ENCODE results near the gene ELL. TPM values are rescaled to one million over a fixed set of nuclear protein-coding genes. Genes with fewer than 3 reads are reported as not detected.

ELL gene
- total and polyA plus RNA-seq, 2 donors (not counting 3 experiments of a cell fraction or from before 2014, with no cell fraction given): 9.9 to 18.2 TPM

- no peak overlapping the region for H3K27ac ChIP-seq (ENCODE audit: insufficient read depth, low read depth, low read length)
- no TSS peak for BruUV-seq (replicated peaks)
- FAIRE-seq: no peak
- H3K4me2 ChIP-seq (ENCODE audit: insufficient read depth, low read length): no peak overlapping the region
- no peaks in the 10 kb centered on the region for H3K79me2 ChIP-seq (ENCODE audit: control insufficient read depth, insufficient read depth, low read length)
- ChIA-PET POLR2A (no interaction called here), CTCF (interaction anchor here (0.7 to 3.7 kb wide), 6 partner anchors 9 to 407 kb away, joined by 3 to 23 read pairs (median 4); no protein-coding TSS in a partner anchor)
- no peaks in the 10 kb centered on the region for H3K9me3 ChIP-seq (replicated peaks; ENCODE audit: control insufficient read depth, insufficient read depth, low read length)
- no peaks in the 10 kb centered on the region for H3K9me1 ChIP-seq (replicated peaks; ENCODE audit: control insufficient read depth, extremely low read depth, insufficient read depth, low read length)
- TF ChIP-seq MAX (IDR thresholded peaks at IDR 0.05; ENCODE audit: insufficient read depth, insufficient read length) (no peak), POLR2A (IDR thresholded peaks at IDR 0.05; ENCODE audit: low read depth, low read length) (no peak), FOS (IDR thresholded peaks at IDR 0.05; ENCODE audit: borderline replicate concordance, insufficient read depth, low read length) (no peak), POLR2AphosphoS5 (IDR thresholded peaks at IDR 0.05; ENCODE audit: insufficient read depth, low read depth, low read length) (no peak), MYC (IDR thresholded peaks at IDR 0.05; ENCODE audit: low read depth, low read length) (no peak), JUN (IDR thresholded peaks at IDR 0.05; ENCODE audit: borderline replicate concordance, insufficient read depth, insufficient read length, low read depth) (no peak), CTCF (IDR thresholded peaks at IDR 0.05; ENCODE audit: extremely low read depth in 1 of 2, insufficient read depth in 1 of 2, low read depth in 1 of 2, low read length in 2 of 2) (no peak), EZH2 (IDR thresholded peaks at IDR 0.05; ENCODE audit: borderline replicate concordance, low read depth, low read length, severe bottlenecking) (no peak), GATA2 (IDR thresholded peaks at IDR 0.05; ENCODE audit: insufficient read depth, insufficient read length, low read depth, low read length) (no peak)
- no peak for DNase-seq (ENCODE audit: low read depth, low spot score)
- H3K4me3 ChIP-seq (replicated peaks in 1 of 3; ENCODE audit: insufficient read depth in 1 of 3, low read depth in 1 of 3, low read length in 3 of 3): no peak overlapping the region
- intact Hi-C loops (cut with micrococcal nuclease) (no loop called here), dilution Hi-C loops (cut with MboI; ENCODE audit: extremely low pct_ligation_motif_present, low sequenced_read_pairs) (no loop called here)
- H3K36me3 ChIP-seq (ENCODE audit: control insufficient read depth in 2 of 2, extremely low read depth in 1 of 2, insufficient read depth in 2 of 2, low read length in 2 of 2): peaks cover 0 to 15% of the 10 kb centered on the region in 2 experiments
- H3K9ac ChIP-seq (replicated peaks; ENCODE audit: extremely low read depth, insufficient read depth, low read length): no peak overlapping the region
- no peaks in the 10 kb centered on the region for H4K20me1 ChIP-seq (replicated peaks; ENCODE audit: control insufficient read depth, extremely low read depth, insufficient read depth, low read length)
- H3K4me1 ChIP-seq (ENCODE audit: control insufficient read depth, extremely low read depth, insufficient read depth, low read length): peaks cover 6% of the 10 kb centered on the region
- no peaks in the 10 kb centered on the region for H3K27me3 ChIP-seq (ENCODE audit: control insufficient read depth in 2 of 2, insufficient read depth in 2 of 2, low read length in 2 of 2)
- no peak overlapping the region for H2AFZ ChIP-seq (ENCODE audit: low read depth, low read length)
Measured at GRCh38 chr19:18439910-18440237, 82.0 kb downstream of the ELL start.
